Colonic mucosa (tissue), 4 donors: ENCODE results near the gene RAC3. TPM values are rescaled to one million over a fixed set of nuclear protein-coding genes. Genes with fewer than 3 reads are reported as not detected.

Experiments used
- DNase-seq: peaks from one replicate; pipeline ENCODE4 v3.0.0-alpha.2; 2020
- H3K27ac ChIP-seq: fragments of 200-600 bp; one replicate; pipeline ENCODE4 v1.8.0; 2021
- H3K27me3 ChIP-seq: fragments of 200-600 bp; one replicate; pipeline ENCODE4 v1.8.0; 2021
- H3K36me3 ChIP-seq: fragments of 200-600 bp; one replicate; pipeline ENCODE4 v1.8.0; 2021
- H3K4me1 ChIP-seq: fragments of 200-600 bp; one replicate; pipeline ENCODE4 v1.8.0; 2021; ENCODE audit warnings: mild to moderate bottlenecking
- H3K4me3 ChIP-seq: fragments of 200-600 bp; one replicate; pipeline ENCODE4 v1.8.0; 2021
- H3K9ac ChIP-seq, 2 donors: one replicate each; pipeline ENCODE4 v1.7.0; 2013; ENCODE audit warnings: control low read depth in 2 of 2, low read depth in 2 of 2, low read length in 2 of 2
- H3K9me3 ChIP-seq: fragments of 200-600 bp; one replicate; pipeline ENCODE4 v1.8.0; 2021
- CTCF ChIP-seq: fragments of 200-600 bp; IDR thresholded peaks from one replicate; pipeline ENCODE4 v1.8.0; 2022; ENCODE audit warnings: antibody characterized with exemption, mild to moderate bottlenecking
- intact Hi-C: fragments of 100-400 bp; cut with DNase I; formaldehyde crosslinking; loops from one replicate; pipeline ENCODE4 v1.14.1; 2022
- total RNA-seq, 2 donors: library from RNA; stranded (reverse); fragmentation: NEBNext Ultra II Directional in 1 of 2; extraction: Animal tissue kit (Norgen Biotek cat#: 25700) in 1 of 2; gene quantifications; one replicate each; pipeline ENCODE4 v1.2.1, GENCODE V29; 2021
- donor health status: healthy.
- donor health status: DM: no; HTN: no; CAD: no.
- donor health status: DM: no; HTN: no; CAD: no.

The RAC3 gene
- total RNA-seq, 2 donors from 2014 or later, result 7.0 to 16.6 TPM

DNA sequence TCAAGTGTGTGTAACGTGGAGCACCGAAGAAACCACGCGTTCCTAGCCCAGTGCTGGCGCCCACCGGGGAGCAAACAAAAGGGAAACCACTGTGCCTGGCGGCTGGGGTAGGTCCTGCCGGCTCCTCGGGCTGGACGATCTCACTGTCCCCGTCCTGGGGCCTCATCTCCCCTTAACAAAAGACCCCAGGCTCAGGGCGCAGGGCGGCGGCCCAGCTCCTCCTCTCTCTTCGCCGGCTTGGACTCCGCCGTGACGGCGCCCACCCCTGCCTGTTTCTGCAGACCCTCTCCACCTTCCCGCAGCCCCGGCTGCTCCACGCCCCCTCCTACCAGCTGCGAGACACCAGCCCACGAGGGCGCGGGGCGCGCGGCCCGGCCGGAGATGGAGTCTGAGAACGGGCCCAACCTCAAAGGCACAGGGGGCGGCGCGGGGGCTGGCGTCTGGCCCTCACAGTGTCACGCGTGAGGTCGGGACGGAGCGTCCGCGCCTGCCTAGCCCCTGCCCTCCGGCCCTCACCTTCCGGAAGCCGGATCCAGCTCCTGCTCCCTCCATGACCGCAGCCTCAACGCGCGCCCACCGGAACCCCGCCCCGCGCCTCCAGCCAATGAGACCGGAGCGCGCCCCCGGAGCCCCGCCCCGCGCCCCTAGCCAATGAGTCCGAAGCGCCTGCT, 9.0 kb upstream of the RAC3 start, which contains the start of gene CENPX:
CENPX (minus strand) TSS at position 569 of the 671 bp plus-strand sequence; CDS start at position 552, 17 bp downstream.
- Histone ChIP-seq H3K9me3 (no peaks in the 10 kb centered on the region), H3K9ac (peak within 1 kb of the TSS; percentile 90 to 94), H3K27ac (peak within 1 kb of the TSS; percentile 54), H3K36me3 (no peaks in the 10 kb centered on the region), H3K27me3 (no peaks in the 10 kb centered on the region), H3K4me3 (peak within 1 kb of the TSS; percentile 77), H3K4me1 (peaks cover 17% of the 10 kb centered on the region)
- intact Hi-C loops, result no loop called here
- no peak for DNase-seq
- no peak for TF ChIP-seq CTCF

DNA sequence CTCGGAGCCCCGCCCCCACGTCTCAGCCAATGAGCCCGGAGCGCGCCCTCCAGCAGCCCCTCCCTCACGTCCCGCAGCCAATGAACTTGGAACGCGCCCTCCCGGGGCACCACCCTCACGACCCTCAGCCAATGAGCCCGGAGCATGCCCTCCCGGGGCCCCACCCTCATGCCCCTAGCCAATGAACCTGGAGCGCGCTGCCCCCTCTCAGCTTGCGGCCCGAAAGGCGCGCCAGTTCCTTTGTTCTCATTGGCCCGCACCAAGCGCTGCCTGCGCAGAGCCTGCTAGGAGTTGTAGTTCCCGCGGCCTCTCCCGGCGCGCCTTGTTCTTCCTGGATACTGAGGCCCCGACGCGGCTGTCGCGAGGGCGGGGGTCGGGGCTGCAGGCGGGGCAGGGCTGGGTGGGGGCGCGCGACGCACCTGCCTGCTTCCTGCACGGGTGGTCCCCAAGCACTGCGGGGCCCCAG, 8.5 kb upstream of the RAC3 start, which contains the start of gene LRRC45:
LRRC45 (plus strand) TSS at position 325 of the 466 bp plus-strand sequence. CDS start 339 bp downstream, outside the sequence.
- H3K4me3 ChIP-seq, result peak within 1 kb of the TSS; percentile 77
- no peaks in the 10 kb centered on the region for H3K27me3 ChIP-seq
- H3K9ac ChIP-seq, result peak within 1 kb of the TSS; percentile 90 to 94
- peak within 1 kb of the TSS; percentile 54 for H3K27ac ChIP-seq
- no peaks in the 10 kb centered on the region for H3K36me3 ChIP-seq
- intact Hi-C loops, result no loop called here
- no peaks in the 10 kb centered on the region for H3K9me3 ChIP-seq
- DNase-seq, result peak; percentile 100
- peaks cover 17% of the 10 kb centered on the region for H3K4me1 ChIP-seq
- TF ChIP-seq CTCF, result no peak

DNA sequence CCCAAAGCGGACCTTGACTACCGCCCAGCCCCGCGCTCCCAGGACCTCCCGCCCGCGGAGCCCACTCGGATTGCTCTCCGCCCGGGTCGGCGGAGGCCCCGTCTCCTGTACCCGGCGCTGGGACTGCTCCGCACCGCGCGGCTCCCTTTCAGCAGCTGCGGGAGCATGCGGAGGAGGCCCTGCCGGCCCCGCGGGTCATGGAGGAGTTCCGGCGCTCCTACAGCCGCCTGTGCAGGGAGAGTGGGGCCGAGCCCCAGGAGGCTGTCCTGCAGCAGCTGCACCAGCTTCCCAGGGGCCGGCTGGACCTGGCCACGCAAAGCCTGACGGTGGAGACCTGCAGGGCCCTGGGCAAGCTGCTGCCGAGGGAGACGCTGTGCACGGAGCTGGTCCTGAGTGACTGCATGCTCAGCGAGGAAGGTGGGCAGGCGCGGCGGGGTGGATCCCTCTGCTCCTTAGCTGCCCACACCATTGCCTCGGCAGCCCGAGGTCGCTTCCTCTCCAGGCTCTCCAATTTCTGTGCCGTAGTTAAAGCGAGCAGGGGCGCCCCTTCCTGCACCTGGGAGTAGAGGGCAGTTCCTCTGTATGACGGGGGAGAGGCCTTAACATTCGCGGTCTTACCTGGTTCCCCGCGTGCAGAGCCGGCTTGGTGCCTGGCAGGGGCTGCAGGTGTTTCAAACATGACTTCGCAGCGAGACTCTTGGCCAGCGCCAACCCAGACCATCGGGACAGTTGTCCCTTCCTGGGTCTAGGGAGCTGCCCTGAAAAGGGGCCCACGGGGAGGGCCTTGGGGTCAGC, 7.8 kb upstream of the RAC3 start:
- H3K27ac ChIP-seq, result no peak overlapping the region
- intact Hi-C loops, result no loop called here
- no peaks in the 10 kb centered on the region for H3K9me3 ChIP-seq
- no peaks in the 10 kb centered on the region for H3K27me3 ChIP-seq
- peak overlapping the region; percentile 81 for H3K9ac ChIP-seq
- no peak for TF ChIP-seq CTCF
- peak overlapping the region; percentile 77 for H3K4me3 ChIP-seq
- no peak for DNase-seq
- peaks cover 17% of the 10 kb centered on the region for H3K4me1 ChIP-seq
- H3K36me3 ChIP-seq, result no peaks in the 10 kb centered on the region

DNA sequence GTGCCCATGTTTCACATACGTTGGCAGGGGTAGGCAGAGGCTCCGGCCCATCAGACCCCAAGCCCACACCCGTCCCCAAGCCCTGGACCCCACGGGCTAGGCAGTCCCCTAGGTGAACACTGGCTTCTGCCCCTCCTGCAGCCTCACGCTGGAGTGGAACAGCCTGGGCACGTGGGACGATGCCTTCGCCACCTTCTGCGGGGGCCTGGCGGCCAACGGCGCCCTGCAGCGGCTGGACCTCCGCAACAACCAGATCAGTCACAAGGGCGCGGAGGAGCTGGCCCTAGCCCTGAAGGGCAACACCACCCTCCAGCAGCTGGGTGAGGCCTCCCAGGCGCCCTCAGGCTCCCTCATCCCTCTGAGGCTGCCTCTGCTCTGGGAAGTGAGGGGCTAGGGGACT, 6.6 kb upstream of the RAC3 start:
- Histone ChIP-seq H3K4me3 (no peak overlapping the region), H3K4me1 (peaks cover 18% of the 10 kb centered on the region)

More for the DNA sequence above, 6.6 kb upstream of the RAC3 start:
- Histone ChIP-seq H3K27ac (no peak overlapping the region), H3K9ac (no peak overlapping the region), H3K36me3 (no peaks in the 10 kb centered on the region), H3K9me3 (no peaks in the 10 kb centered on the region), H3K27me3 (no peaks in the 10 kb centered on the region)
- intact Hi-C loops, result no loop called here
- no peak for TF ChIP-seq CTCF
- no peak for DNase-seq
